Stimulated activated CD8-positive, alpha-beta memory T cell treated with anti-CD3 and anti-CD28 coated beads, Interleukin-15, amount 100 ng/mL, for 4 hours (primary cell): Measurements from ENCODE around the gene LMO1.

ENCODE experiments used
- DNase-seq, 2 donors: peaks; one replicate each; pipeline ENCODE4 v3.0.0-alpha.2; 2020; ENCODE audit warnings: low read depth in 2 of 2

Gene LMO1

DNA sequence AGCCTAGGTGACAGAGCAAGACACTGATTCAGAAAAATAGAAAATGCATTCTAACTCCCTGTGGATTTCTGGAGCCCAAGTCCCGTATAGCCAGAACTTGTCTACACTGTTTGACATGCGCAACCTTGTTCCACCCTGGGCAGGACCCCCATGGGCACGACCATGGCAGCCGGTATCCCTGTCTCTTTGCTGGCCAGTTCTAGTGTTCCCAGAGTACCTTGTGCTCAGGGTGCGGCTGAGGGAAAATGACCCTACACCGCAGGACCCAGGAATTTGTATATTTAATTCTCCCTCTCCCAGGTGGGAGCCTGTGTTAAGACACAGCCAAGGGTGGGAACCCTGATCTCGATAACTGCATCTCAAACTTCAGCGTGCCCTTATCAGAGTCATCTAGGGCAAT lies 58.1 kb downstream of the LMO1 start:
- DNase-seq = no peak

DNA sequence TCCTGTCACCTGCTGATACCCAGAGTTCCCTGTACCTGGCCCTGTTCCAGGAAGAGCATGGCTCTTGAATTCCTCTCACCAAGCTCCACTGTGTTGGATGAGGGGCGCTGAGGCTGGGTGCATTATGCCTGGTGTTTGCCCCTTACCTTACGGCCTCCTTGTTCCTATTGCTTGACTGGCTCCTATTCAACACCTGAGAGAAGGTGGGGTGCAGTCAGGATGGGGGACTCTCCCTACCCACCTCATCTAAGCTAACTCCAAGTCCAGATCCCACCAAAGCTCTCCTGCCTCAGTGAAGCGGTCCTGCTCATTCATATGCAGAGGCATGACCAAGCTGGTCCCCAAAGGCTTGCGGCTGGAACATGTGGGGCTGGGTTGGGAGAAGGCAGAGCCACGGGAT lies 59.1 kb downstream of the LMO1 start:
- DNase-seq = no peak

DNA sequence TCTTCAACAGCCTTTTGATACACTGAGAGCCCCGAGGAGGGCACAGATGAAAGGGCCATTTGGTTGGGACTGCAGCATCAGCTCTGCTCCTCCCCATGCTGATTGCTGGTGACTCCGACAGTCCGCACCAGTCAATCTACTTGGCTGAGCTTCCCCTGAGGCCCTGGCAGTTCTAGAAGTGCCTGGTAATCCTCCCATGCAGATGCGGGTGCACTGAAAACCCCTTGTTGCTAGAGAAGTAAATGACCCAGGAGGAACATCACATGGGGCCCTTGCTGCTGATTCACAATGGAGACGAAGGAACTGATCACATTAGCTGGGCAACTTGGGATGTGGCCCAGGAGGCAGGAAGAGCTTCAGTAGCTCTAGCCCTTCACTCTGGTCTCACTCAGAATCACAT lies 59.7 kb downstream of the LMO1 start:
- DNase-seq = no peak

DNA sequence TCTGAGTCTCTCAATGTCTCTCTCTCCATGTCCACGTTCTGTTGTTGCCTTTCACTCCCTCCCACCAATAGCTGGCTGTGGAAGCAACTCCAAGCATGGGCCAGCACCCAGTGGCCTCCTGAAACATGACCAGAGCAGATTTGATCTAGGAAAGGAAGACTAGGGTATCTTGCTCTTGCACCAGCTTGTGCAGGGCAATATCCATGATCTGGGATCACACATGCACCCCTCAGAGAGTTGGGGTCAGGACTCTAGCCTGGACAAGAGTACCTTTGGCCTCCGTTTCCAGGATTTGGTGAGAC lies 60.3 kb downstream of the LMO1 start:
- no peak for DNase-seq

DNA sequence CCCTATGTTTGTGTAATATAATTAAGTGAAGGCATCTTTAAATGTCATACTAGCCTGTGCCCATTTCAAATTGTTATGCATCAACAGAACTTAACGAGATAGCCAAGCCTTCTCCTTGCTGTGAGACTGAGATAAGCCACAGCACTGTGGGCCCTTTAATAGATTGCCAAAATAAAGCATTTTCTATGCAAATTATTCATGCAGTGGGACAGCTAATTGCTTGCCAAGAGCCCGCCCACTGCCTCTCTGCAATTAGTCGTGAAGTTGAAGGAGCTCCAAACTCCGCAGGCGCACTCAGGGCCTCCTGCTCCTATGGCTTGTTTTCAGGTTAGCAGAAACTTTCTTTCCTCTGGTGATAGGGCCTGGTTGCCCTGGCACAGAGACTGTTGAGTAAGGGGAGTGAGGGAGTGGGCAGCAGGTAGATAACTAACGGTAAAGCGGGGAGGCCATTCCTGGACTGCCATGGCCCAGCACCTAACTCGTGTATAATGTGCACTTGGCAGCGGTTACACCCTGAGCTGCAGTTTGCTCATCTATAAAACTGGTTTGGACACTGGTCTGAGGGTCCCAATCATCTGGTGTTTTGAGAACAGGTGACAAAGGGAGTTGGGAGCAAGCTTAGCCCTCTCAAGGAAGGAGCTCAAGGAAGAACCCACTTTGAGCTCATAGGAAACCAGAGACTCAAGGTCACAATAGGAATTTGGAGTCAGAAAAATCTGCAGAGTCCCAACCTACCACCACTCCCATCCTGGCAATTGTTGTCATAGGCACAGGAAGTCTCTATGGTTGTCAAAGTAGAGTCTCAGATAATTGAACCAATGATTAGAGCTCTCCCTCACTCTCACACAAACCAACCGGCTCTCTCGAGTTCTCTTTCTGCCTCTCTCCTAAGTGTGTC lies 60.9 kb downstream of the LMO1 start:
- DNase-seq = no peak

DNA sequence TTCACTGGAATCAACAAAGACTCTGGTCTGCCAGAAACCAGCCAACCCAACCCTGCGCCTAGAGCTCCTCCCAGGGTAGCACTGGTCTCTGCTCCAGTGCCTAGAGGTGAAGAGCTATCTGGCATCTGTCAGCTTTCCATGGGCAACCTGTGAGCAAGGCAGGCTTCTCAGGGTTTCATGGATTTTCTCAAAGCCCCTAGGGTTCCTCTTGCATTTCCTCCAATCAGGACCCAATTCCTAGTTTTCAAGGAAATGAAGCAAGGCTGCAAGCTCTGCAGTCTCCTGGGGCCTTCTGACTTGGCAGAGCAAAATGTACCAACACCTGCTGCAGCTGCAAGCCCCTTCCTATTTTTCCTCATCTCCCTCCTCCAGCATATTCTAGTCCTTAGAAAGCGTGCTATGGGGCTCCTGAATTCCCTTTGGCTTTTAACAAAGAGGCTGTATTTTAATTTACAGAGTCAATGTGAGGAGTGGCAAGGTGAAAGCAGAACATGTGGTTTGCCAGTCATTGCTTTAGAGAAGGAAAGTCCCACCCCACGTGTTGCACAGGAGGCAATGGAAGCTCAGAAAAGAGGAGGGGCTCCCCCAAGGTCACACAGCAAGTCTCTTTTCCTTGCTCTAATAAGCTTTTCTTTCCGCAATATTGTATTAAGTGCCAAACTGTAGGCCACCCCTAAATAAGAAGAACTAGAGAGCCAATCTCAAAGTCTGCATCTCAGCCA lies 61.9 kb downstream of the LMO1 start:
- no peak for DNase-seq

DNA sequence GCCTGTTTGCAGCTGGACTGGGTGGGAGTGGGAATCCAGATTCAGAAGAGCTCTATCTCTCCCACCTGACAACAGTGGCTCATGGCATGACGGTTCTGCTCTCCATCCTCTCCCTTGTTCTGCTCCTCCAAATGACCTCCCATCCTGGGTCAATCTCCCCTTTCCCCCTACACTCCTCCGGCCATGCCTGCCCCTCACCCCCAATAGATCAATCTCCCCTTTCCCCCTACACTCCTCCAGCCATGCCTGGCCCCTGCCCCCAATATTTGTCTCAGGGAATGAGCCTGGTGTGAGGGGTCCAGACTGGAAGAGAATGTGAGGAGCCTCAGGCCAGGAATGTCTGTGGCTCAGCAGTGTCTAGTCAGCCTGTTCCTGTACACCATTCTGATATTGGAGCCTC lies 64.0 kb downstream of the LMO1 start:
- DNase-seq = no peak

DNA sequence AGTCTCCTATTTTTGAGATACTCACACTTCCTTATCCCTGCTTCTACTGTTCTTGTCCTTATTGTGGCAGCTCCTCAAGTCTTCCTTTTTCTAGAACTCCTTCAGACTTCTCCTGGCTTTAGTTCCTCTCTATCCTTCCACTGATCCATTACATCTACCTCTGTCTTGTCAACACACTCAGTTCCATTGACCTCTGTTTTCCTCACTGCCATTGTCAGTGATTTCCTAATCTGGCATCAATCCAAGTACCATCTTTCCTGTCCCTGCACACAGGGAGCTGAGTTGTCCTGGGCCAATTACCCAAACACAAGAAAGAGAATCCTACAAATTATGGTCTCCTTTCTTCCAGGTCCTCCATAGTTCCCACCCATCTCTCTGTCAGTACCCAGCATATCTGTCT lies 66.9 kb downstream of the LMO1 start:
- no peak for DNase-seq

DNA sequence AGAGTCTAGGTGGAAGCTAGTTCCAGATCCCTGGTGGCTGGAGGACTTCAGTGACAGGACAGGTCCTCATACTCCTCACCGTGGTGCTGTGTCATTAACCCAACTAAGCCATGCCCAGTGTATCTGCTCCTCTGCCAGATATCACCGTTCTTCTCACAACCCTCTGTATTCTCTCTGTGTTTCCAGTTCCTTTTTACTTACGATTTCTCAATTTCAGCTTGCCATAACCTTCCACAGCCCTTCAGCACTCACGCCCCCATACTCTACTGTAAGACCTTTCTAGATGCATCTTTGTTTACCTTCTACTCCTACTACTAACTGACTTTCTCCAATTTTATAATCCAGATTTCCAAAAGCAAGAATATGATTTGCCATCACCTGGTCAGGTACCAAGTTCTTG lies 68.7 kb downstream of the LMO1 start:
- DNase-seq = no peak

DNA sequence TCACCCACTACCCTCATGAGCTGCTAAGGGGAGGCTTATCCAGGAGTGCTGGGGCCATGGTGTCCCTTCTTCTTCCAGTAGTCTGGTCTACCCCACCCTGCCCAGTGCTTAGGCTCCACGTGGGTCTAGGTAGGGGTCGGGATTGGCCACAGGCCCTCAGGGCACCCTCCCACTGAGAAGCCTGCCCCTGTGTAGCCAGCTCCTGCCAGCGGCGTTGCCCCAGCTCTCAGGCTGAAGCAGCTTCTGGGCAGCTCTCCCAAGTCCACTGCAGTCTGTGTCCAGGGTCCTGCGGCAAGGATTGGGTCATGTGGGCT lies 70.8 kb downstream of the LMO1 start:
- no peak for DNase-seq

DNA sequence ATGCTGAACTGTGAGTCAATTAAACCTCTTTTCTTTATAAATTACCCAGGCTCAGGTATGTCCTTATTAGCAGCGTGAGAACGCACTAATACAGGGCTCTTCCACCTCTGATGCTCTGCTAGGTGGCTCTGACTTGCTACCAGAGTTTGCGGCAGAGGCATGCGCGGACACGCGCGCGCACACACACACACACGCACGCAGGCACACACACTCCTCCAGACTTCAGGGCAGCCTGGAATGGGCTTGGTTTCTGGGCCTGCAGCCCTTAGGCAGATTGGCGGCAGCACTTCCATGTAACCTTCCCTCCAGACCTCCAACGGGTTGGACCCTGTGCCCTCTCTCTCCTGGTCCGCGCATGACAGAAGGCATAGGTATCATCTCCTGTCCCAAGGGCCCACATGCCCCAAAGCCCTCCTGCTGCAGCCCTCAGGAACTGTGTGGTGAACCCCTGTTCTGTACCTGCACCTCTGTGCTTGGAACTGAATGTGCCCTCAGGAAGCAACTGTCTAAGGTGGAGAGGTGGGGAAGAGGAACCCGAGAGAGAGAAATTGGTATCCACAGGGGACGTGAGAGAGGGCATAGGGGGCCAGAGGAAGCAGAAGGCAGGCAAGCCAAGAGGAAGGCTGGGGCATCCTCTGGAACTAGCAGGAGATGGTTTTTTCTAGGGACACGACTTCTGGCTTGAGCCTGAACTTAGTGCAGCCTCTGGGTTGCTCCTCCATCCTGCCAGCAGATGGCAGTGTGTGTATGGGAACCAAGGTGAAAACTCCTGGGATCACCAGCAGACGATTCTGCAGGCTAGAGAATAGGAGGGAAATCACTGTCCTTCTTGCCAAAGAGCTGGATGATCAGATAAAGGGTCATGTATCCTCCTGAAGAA lies 71.4 kb downstream of the LMO1 start:
- DNase-seq = no peak

DNA sequence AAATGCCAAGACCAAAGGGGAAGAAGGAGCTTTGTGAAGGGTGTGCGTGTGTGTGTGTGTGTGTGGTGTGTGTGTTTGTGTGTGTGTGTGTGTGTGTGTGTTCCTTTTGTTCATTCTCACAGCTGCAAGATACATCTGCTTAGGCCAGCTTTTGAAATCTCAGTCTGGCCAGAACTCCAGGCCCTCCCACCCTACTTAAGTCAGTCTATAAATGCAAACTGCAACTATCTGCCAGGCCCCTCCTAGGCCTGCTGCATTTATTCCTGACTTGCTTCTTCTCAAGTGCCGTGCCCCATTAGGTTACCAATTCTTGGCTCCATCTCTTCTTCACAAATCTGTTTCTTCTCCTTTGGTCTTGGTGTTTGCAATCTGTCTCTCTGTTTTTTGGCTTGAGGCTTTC lies 73.2 kb downstream of the LMO1 start:
- DNase-seq = no peak

DNA sequence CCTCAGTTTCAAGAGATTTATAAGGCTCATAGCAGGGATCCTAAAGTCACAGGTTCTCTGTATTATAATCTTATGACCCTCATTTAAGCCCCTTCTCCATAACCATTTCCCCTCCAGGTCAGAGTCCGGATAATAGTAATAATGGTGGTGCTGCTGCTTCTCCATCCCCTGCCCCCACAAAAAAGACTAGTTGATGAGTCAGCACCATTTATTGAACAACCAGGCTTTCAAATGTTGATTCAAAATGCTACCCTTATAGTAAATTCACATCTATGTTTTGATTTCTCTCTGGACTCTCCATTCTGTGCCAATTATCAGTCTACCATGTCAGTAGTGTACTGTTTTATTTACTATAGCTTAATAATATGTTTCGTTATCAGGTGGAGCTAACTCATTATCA lies 77.2 kb downstream of the LMO1 start:
- no peak for DNase-seq

DNA sequence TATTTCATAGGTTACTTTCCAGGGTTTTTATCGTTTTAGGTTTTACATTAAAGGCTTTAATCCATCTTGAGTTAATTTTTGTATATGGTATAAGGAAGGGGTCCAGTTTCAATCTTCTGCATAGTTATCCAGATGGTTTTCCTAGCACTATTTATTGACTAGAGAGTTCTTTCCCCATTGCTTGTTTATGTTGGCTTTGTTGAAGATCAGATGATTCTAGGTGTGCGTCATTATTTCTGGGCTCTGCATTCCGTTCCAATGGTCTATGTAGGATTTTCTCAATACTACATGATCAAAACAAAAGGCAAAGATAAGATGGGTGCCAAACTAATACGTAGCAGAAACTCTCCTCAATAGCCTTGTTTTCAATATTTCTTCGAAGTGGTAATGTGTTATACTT lies 80.6 kb downstream of the LMO1 start:
- DNase-seq = no peak

DNA sequence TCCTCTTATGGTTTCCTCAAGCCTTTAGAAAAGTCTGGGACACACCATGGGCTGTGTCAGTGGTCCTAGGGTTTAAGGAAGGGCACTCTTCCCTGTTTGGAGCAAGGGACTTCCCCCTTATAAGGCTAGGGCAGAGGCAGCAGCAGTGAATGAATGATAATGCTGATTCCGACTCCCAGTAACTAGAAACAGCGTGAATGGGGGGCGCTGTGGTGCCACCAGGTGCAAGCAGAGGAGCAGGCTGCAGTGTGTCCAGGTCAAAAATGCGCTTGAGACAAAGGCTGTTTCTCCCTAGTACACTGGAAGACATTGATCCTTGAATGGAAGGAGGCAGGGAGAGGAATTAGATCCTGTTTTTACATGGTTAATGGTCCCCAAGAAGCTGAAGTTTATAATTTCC lies 83.2 kb downstream of the LMO1 start:
- DNase-seq = no peak

DNA sequence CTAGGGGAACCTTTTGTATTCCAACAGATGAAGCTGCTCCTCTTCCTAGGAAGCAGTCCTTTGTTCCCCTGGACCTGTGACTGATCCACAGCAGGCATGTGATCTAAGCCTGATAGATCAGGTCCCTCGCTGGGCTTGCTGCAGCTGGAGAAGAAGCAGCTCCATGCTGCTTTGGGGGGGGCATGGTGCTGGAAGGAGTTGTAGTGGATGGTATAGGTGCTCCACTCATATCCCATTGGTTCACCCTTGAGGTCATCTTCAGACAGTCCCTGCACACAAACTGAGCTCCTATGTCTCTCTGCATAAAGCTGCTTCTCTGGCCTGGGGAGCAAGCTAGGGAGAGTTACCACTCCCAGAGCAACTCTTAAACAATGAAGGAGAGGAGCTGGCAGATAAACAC lies 85.4 kb downstream of the LMO1 start:
- no peak for DNase-seq

DNA sequence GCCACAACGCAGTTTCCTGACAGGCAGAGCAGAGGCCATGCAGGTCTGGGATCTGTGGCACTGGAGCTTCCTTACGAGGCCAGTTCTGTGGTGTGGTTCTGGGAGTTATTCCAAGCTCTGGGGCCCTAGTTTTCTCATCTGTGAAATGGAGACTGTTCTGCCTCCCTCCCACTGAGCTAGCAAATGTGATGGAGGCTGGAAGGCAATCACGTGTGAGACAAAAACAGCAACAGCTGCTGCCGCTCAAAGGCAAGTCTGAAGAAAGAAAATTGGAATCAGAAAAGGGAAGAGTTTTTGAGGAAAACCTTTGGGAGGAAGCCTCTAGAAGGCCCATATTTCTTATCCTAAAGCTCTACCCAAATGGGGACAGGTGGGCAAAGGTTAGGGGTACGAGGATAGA lies 86.5 kb downstream of the LMO1 start:
- no peak for DNase-seq
